A673 (cell line): Measurements from ENCODE around the gene PON2. TPM values are rescaled to one million over a fixed set of nuclear protein-coding genes. Genes with fewer than 3 reads are reported as not detected.
A peak's percentile ranks its signal among the peaks of the same experiment; 100 is the strongest.

Experiments
- BruUV-seq: library from RNA; stranded (reverse); fragments of 400-500 nt; replicated peaks from 2 replicates; lab custom pipeline; 2021; lab: Mats Ljungman, UMichigan
- CTCF ChIA-PET: fragments of 300-600 bp; sonication (Branson Sonifier 250); formaldehyde crosslinking; loops from one replicate; lab custom pipeline; 2022; ENCODE audit warnings: antibody characterized with exemption; lab: Charles Lee
- POLR2A ChIA-PET: fragments of 300-600 bp; sonication (Branson Sonifier 250); formaldehyde crosslinking; loops from one replicate; lab custom pipeline; 2022; ENCODE audit warnings: antibody characterized with exemption; ENCODE audit not compliant: low non-redundant PET; lab: Charles Lee
- DNase-seq: peaks from one replicate; pipeline ENCODE4 v3.0.0-alpha.2; 2015; ENCODE audit warnings: low spot score
- H3K27ac ChIP-seq: fragments of 200-600 bp; sonication (generic); 2 replicates; pipeline ENCODE4 v1.5.1; 2016; ENCODE audit warnings: mixed run types, low read depth, mild to moderate bottlenecking, mixed read lengths, antibody characterized with exemption, low read length; ENCODE audit not compliant: poor library complexity, severe bottlenecking
- H3K27me3 ChIP-seq: fragments of 200-600 bp; sonication (generic); replicated peaks from 2 replicates; pipeline ENCODE4 v1.6.1; 2017; ENCODE audit warnings: mixed run types, low read depth, mild to moderate bottlenecking, mixed read lengths, antibody characterized with exemption, low read length; ENCODE audit not compliant: insufficient read depth, poor library complexity
- H3K36me3 ChIP-seq: fragments of 200-600 bp; sonication (generic); 2 replicates; pipeline ENCODE4 v1.6.1; 2016; ENCODE audit warnings: mixed run types, mild to moderate bottlenecking, mixed read lengths, antibody characterized with exemption, low read length; ENCODE audit not compliant: insufficient read depth, poor library complexity, severe bottlenecking
- H3K4me1 ChIP-seq: fragments of 200-600 bp; sonication (generic); 2 replicates; pipeline ENCODE4 v1.6.1; 2017; ENCODE audit warnings: mixed run types, mild to moderate bottlenecking, mixed read lengths, antibody characterized with exemption, low read length; ENCODE audit not compliant: insufficient read depth, poor library complexity, severe bottlenecking
- H3K4me3 ChIP-seq: fragments of 200-600 bp; sonication (generic); 2 replicates; pipeline ENCODE4 v1.5.1; 2016; ENCODE audit warnings: low read depth, mixed run types, mild to moderate bottlenecking, mixed read lengths, low read length; ENCODE audit not compliant: poor library complexity, severe bottlenecking
- H3K9me3 ChIP-seq: fragments of 200-600 bp; sonication (generic); 2 replicates; pipeline ENCODE4 v1.6.1; 2016; ENCODE audit warnings: mixed run types, low read depth, mild to moderate bottlenecking, mixed read lengths, antibody characterized with exemption, low read length; ENCODE audit not compliant: poor library complexity, severe bottlenecking
- CTCF ChIP-seq: fragments of 300-800, 200-600 bp; sonication (generic); conservative IDR thresholded peaks from 2 replicates; pipeline ENCODE4 v1.5.1; 2017; ENCODE audit warnings: low read depth, mild to moderate bottlenecking, antibody characterized with exemption, low read length, moderate library complexity, mixed read lengths
- EZH2 ChIP-seq: fragments of 200-600 bp; sonication (generic); IDR thresholded peaks from 2 replicates; pipeline ENCODE4 v1.6.1; 2017; ENCODE audit warnings: borderline replicate concordance, low read depth, mild to moderate bottlenecking, mixed read lengths, antibody characterized with exemption, low read length; ENCODE audit not compliant: poor library complexity, severe bottlenecking
- intact Hi-C: fragments of 100-400 bp; cut with micrococcal nuclease; formaldehyde crosslinking; loops from one replicate; pipeline ENCODE4 v1.10.0; 2022; ENCODE audit not compliant: unreplicated experiment
- total RNA-seq: library from RNA; stranded (reverse); gene quantifications from 2 replicates; pipeline ENCODE4 v1.2.3, GENCODE V29; 2021

PON2 gene
- total RNA-seq, 1 experiment from 2014 or later = 67.6 TPM

DNA sequence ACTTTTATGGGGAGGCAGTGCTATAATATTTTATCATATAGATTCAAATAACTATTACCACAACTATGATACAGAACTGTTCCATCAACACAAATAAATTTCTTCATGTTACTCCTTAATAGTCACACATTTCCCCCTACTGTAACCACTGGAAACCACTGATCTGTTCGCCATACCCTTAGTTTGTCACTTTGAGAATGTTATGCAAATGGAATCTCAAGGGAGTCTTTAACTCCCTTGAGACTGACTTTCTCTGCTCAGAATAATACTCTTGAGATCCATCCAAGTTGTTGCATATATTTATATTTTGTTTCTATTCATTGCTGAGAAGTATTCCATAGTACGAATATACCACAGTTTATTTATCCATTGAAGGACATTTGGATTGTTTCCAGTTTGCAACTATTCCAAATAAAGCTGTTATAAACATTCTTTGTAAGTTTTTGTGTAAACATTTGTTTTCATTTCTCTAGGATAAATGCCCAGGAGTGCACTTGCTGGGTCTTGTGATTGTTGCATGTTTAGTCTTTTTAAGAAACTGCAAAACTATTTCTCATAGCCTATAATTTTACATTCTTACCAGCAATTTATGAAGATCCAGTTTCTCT, 19.7 kb upstream of the PON2 start:
- Histone ChIP-seq H3K36me3 (no peaks in the 10 kb centered on the region), H3K4me3 (no peak overlapping the region), H3K27ac (no peak overlapping the region), H3K4me1 (peaks cover 19% of the 10 kb centered on the region), H3K27me3 (no peaks in the 10 kb centered on the region), H3K9me3 (peaks cover 7% of the 10 kb centered on the region)
- BruUV-seq = no TSS peak
- ChIA-PET CTCF (no interaction called here), POLR2A (no interaction called here)
- TF ChIP-seq EZH2 (no peak), CTCF (no peak)
- intact Hi-C loops = no loop called here
- peak; percentile 69 for DNase-seq

GRCh38 chr7:95446618-95447017, 11.8 kb upstream of the PON2 start:
- POLR2A ChIA-PET = no interaction called here
- intact Hi-C loops = no loop called here
- no TSS peak for BruUV-seq

GRCh38 chr7:95444796-95445195, 10.0 kb upstream of the PON2 start:
- DNase-seq = no peak
- ChIA-PET POLR2A (no interaction called here), CTCF (no interaction called here)
- H3K27ac ChIP-seq = no peak overlapping the region
- no peaks in the 10 kb centered on the region for H3K27me3 ChIP-seq
- no peak overlapping the region for H3K4me3 ChIP-seq
- H3K4me1 ChIP-seq = no peaks in the 10 kb centered on the region
- no peaks in the 10 kb centered on the region for H3K36me3 ChIP-seq
- no peak for TF ChIP-seq CTCF
- TF ChIP-seq EZH2 = no peak
- no TSS peak for BruUV-seq
- intact Hi-C loops = no loop called here
- no peaks in the 10 kb centered on the region for H3K9me3 ChIP-seq

More at GRCh38 chr7:95446618-95447017, 11.8 kb upstream of the PON2 start:
- TF ChIP-seq CTCF = no peak
- no peak for TF ChIP-seq EZH2
- no peaks in the 10 kb centered on the region for H3K9me3 ChIP-seq
- no peaks in the 10 kb centered on the region for H3K4me1 ChIP-seq
- CTCF ChIA-PET = no interaction called here
- no peak overlapping the region for H3K27ac ChIP-seq
- H3K27me3 ChIP-seq = no peaks in the 10 kb centered on the region
- no peaks in the 10 kb centered on the region for H3K36me3 ChIP-seq
- no peak overlapping the region for H3K4me3 ChIP-seq
- DNase-seq = no peak
